Right lobe of liver (tissue), 6 donors: Measurements from ENCODE around the gene ZBTB8B. TPM values are rescaled to one million over a fixed set of nuclear protein-coding genes. Genes with fewer than 3 reads are reported as not detected.
A peak's percentile ranks its signal among the peaks of the same experiment; 100 is the strongest.
"Not testable (repeated sequence)": the region's sequence is repeated elsewhere in the genome, so short reads cannot be mapped to it uniquely, and the experiment has no call there.

Source experiments
- ATAC-seq, 4 donors: fragments of 200-7000 bp; cut with Tn5 transposase; one replicate each; pipeline ENCODE4 v1.9.1; 2020; ENCODE audit warnings: mild to moderate bottlenecking in 4 of 4, moderate library complexity in 4 of 4
- DNase-seq, 3 donors: peaks; one replicate each; pipeline ENCODE4 v3.0.0-alpha.2; 2020
- H3K27ac ChIP-seq, 3 donors: fragments of 200-600 bp; one replicate each; pipeline ENCODE4 v1.8.0; 2022
- H3K27me3 ChIP-seq, 2 donors: fragments of 200-600 bp; one replicate each; pipeline ENCODE4 v1.8.0; 2022
- H3K36me3 ChIP-seq, 4 donors: fragments of 200-600 bp; sonication (generic) in 1 of 4; one replicate each; pipeline versions ENCODE4 v1.5.1 to v1.8.0; 2017 to 2022; ENCODE audit warnings: control low read depth in 1 of 4
- H3K4me1 ChIP-seq, 4 donors: fragments of 200-600 bp; sonication (generic) in 1 of 4; one replicate each; pipeline versions ENCODE4 v1.5.1 to v1.8.0; 2017 to 2022; ENCODE audit warnings: control low read depth in 1 of 4
- H3K4me3 ChIP-seq, 3 donors: fragments of 200-600 bp; one replicate each; pipeline ENCODE4 v1.8.0; 2022
- H3K9me3 ChIP-seq, 4 donors: fragments of 200-600 bp; sonication (generic) in 1 of 4; one replicate each; pipeline versions ENCODE4 v1.5.1 to v1.8.0; 2017 to 2022; ENCODE audit warnings: control low read depth in 1 of 4
- POLR2A ChIP-seq: fragments of 450-650 bp; IDR thresholded peaks from one replicate; pipeline ENCODE4 v1.6.1; 2017; ENCODE audit warnings: antibody characterized with exemption, mild to moderate bottlenecking
- WGBS: methylation state at CpG from one replicate; pipeline ENCODE4 v1.1.6; 2018; ENCODE audit warnings: low coverage, low lambda C conversion rate; ENCODE audit not compliant: insufficient coverage; ENCODE audit errors: missing lambda C conversion rate; 5-methylcytosine and 5-hydroxymethylcytosine counted together
- intact Hi-C, 2 donors: fragments of 100-400 bp; cut with DNase I; formaldehyde crosslinking; loops; one replicate each; pipeline versions ENCODE4 v1.11.2 to v1.14.1; 2022
- total RNA-seq, 6 experiments: library from RNA; depleted of rRNA in 2 of 6; stranded (reverse); fragments of >200 nt in 2 of 6; fragmentation: NEBNext Ultra II Directional in 3 of 6; extraction: Animal tissue kit (Norgen Biotek cat#: 25700) in 3 of 6; gene quantifications; one replicate each; pipeline versions ENCODE4 v1.1.0 to v1.2.4, GENCODE V29; 2016 to 2023
- TF ChIP-seq, protein P1 (sequence below), 4 donors: fragments of 200-600 bp in 3 of 4; fragments of 450-650 bp in 1 of 4; IDR thresholded peaks; one replicate each; pipeline versions ENCODE4 v1.5.1 to v1.8.0; 2016 to 2022; ENCODE audit warnings: antibody characterized with exemption in 4 of 4, mild to moderate bottlenecking in 2 of 4
- donor health status: DM: no; HTN: yes; CAD: no.
- donor health status: DM: no; HTN: no; CAD: no.
- donor health status: DM: no; HTN: no; CAD: no.
- donor health status: DM: no; HTN: yes; CAD: no.
- donor health status: DM: no; HTN: yes; CAD: no.

Gene ZBTB8B
- total RNA-seq, 6 experiments from 2014 or later: not detected

DNA sequence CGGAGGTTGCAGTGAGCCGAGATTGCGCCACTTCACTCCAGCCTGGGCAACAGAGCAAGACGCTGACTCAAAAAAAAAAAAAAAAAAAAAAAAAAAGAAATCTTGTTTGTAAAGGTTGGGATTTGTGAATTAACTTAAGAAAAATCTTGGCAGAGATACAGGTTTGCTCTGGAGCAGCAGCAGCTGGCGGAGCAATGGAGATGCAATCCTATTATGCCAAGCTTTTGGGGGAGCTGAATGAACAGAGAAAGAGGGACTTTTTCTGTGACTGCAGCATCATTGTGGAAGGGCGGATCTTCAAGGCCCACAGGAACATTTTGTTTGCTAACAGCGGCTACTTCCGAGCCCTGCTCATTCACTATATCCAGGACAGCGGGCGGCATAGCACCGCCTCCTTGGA, 5.6 kb downstream of the ZBTB8B start:
- no peak for TF ChIP-seq POLR2A
- TF ChIP-seq, protein P1, sequence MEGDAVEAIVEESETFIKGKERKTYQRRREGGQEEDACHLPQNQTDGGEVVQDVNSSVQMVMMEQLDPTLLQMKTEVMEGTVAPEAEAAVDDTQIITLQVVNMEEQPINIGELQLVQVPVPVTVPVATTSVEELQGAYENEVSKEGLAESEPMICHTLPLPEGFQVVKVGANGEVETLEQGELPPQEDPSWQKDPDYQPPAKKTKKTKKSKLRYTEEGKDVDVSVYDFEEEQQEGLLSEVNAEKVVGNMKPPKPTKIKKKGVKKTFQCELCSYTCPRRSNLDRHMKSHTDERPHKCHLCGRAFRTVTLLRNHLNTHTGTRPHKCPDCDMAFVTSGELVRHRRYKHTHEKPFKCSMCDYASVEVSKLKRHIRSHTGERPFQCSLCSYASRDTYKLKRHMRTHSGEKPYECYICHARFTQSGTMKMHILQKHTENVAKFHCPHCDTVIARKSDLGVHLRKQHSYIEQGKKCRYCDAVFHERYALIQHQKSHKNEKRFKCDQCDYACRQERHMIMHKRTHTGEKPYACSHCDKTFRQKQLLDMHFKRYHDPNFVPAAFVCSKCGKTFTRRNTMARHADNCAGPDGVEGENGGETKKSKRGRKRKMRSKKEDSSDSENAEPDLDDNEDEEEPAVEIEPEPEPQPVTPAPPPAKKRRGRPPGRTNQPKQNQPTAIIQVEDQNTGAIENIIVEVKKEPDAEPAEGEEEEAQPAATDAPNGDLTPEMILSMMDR (IDR thresholded peaks at IDR 0.05): no peak
- no peak overlapping the region for H3K27ac ChIP-seq
- DNase-seq (no peak), ATAC-seq (no peak)
- H3K9me3 ChIP-seq: no peaks in the 10 kb centered on the region
- no peak overlapping the region for H3K4me3 ChIP-seq
- intact Hi-C loops: no loop called here
- no peaks in the 10 kb centered on the region for H3K4me1 ChIP-seq
- H3K27me3 ChIP-seq: peaks cover 0 to 12% of the 10 kb centered on the region in 2 donors
- H3K36me3 ChIP-seq: no peaks in the 10 kb centered on the region
- 72% methylated on average over 6 of the region's 11 CpGs for WGBS

DNA sequence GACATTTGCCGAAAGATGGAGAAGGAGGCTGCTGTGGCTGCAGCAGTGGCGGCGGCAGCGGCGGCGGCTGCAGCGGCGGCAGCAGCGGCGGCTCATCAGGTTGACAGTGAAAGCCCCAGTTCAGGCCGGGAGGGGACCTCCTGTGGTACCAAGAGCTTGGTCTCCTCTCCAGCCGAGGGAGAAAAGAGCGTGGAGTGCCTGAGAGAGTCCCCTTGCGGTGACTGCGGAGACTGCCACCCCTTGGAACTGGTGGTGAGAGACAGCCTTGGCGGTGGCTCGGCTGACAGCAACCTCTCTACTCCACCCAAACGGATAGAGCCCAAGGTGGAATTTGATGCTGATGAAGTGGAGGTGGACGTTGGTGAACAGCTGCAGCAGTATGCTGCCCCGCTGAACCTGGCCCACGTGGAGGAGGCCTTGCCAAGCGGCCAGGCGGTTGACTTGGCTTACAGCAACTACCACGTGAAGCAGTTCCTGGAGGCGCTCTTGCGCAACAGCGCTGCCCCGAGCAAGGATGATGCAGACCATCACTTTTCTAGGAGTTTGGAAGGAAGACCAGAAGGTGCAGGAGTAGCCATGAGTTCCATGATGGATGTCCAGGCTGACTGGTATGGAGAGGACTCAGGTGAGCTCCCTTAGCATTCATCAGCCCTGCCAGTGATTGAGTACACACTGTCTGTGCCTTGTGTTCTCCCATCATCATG, 6.3 kb downstream of the ZBTB8B start:
- Histone ChIP-seq H3K9me3 (no peaks in the 10 kb centered on the region), H3K27me3 (peaks cover 0 to 7% of the 10 kb centered on the region in 2 donors), H3K4me1 (no peaks in the 10 kb centered on the region), H3K4me3 (no peak overlapping the region), H3K27ac (no peak overlapping the region), H3K36me3 (no peaks in the 10 kb centered on the region)
- peak in 1 of 3 donors; percentile 56 for DNase-seq
- TF ChIP-seq POLR2A: no peak
- TF ChIP-seq, protein P1 (IDR thresholded peaks at IDR 0.05): peak in 2 of 4 donors; percentile 13 to 26
- intact Hi-C loops: no loop called here
- WGBS: 61% methylated on average over 7 of the region's 28 CpGs
- ATAC-seq: peak; percentile 28 to 54 (median 36)

DNA sequence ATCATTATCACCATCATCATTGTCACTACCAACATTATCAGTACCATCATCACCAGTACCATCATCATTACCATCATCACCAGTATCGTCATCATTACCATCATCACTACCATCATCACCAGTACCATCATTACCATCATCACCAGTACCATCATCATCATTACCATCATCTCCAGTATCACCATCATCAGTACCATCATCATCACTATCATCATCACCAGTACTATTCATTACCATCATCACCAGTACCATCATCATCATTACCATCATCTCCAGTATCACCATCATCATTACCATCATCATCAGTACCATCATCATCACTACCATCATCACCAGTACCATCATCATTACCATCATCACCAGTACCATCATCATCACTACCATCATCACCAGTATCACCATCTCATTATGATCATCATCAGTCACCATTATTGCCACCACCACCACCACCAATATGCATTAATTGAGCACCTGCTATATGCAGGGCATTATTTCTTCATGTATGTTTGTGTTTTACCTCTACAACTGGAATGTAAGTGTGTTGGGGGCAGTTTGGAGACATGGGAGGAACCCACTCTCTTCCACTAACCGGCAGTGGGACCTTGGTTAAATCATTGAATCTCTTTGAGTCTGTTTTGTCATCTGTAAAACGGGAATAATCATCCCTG, 7.0 kb downstream of the ZBTB8B start:
- WGBS: 77% methylated on average over 3 of the region's 3 CpGs
- Histone ChIP-seq H3K9me3 (no peaks in the 10 kb centered on the region), H3K36me3 (no peaks in the 10 kb centered on the region), H3K4me1 (no peaks in the 10 kb centered on the region), H3K27me3 (peaks cover 0 to under 1% of the 10 kb centered on the region in 2 donors), H3K4me3 (no peak overlapping the region), H3K27ac (no peak overlapping the region)
- intact Hi-C loops: no loop called here
- DNase-seq (no peak), ATAC-seq (no peak)
- TF ChIP-seq, protein P1 (IDR thresholded peaks at IDR 0.05): no peak
- no peak for TF ChIP-seq POLR2A

DNA sequence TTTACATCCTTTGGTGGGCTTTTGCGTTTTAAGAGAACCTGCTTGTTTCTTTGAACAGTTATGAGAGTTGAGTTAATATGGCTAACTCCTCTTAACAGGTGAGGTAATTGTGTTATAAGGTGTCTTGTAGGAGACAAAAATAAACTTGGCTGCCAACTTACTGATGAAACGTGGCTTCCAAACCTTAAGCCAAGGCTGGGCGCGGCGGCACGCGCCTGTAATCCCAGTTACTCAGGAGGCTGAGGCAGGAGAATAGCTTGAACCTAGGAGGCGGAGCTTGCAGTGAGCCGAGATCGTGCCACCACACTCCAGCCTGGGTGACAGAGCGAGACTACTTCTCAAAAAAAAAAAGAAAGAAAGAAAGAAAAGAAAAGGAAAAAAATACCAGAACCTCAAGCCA, 8.1 kb downstream of the ZBTB8B start:
- H3K9me3 ChIP-seq, DNase-seq, H3K4me1 ChIP-seq, H3K36me3 ChIP-seq, H3K27me3 ChIP-seq, intact Hi-C loops, ATAC-seq, H3K27ac ChIP-seq, H3K4me3 ChIP-seq: not testable (repeated sequence)
- WGBS: 65% methylated on average over 8 of the region's 11 CpGs

DNA sequence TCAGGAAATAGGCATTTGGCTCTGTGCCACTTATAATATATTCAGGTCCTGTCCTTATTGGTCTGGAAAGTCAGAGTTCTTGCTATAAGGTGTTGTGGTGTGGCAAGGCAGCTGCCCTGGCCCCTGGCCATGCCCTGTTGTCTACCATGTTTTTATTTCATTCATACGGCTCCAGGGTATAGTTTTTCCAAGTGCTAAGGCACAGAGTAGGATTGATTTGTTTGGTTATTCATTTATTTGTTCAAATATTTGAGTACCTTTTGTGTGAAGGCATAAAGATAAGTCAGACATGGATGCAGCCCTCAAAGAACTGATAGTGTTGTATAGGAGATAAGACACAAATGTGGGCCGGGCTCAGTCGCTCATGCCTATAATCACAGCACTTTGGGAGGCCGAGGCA, 10.1 kb downstream of the ZBTB8B start:
- H3K36me3 ChIP-seq: no peaks in the 10 kb centered on the region
- TF ChIP-seq, protein P1 (IDR thresholded peaks at IDR 0.05): no peak
- TF ChIP-seq POLR2A: no peak
- H3K4me3 ChIP-seq: no peak overlapping the region
- ATAC-seq (peak in 1 of 4 donors; percentile 17), DNase-seq (no peak)
- 26% methylated on average over 4 of the region's 4 CpGs for WGBS
- no peaks in the 10 kb centered on the region for H3K4me1 ChIP-seq
- no peak overlapping the region for H3K27ac ChIP-seq
- no peaks in the 10 kb centered on the region for H3K9me3 ChIP-seq
- no peaks in the 10 kb centered on the region for H3K27me3 ChIP-seq
- intact Hi-C loops: no loop called here
